Glomerular endothelial cell (primary cell): Measurements from ENCODE around the gene IFRD2. TPM values are rescaled to one million over a fixed set of nuclear protein-coding genes. Genes with fewer than 3 reads are reported as not detected.
"Not testable (repeated sequence)": the region's sequence is repeated elsewhere in the genome, so short reads cannot be mapped to it uniquely, and the experiment has no call there.

Experiments used
- DNase-seq: peaks from one replicate; pipeline ENCODE4 v3.0.0-alpha.2; 2011; ENCODE audit warnings: low read depth, low spot score; ENCODE audit errors: extremely low read depth
- total RNA-seq: library from RNA; depleted of rRNA; stranded (reverse); fragments of >200 nt; gene quantifications from 2 replicates; pipeline ENCODE4 v1.2.3, GENCODE V29; 2015

The IFRD2 gene
- total RNA-seq, 1 donor from 2014 or later: 60.3 TPM

DNA sequence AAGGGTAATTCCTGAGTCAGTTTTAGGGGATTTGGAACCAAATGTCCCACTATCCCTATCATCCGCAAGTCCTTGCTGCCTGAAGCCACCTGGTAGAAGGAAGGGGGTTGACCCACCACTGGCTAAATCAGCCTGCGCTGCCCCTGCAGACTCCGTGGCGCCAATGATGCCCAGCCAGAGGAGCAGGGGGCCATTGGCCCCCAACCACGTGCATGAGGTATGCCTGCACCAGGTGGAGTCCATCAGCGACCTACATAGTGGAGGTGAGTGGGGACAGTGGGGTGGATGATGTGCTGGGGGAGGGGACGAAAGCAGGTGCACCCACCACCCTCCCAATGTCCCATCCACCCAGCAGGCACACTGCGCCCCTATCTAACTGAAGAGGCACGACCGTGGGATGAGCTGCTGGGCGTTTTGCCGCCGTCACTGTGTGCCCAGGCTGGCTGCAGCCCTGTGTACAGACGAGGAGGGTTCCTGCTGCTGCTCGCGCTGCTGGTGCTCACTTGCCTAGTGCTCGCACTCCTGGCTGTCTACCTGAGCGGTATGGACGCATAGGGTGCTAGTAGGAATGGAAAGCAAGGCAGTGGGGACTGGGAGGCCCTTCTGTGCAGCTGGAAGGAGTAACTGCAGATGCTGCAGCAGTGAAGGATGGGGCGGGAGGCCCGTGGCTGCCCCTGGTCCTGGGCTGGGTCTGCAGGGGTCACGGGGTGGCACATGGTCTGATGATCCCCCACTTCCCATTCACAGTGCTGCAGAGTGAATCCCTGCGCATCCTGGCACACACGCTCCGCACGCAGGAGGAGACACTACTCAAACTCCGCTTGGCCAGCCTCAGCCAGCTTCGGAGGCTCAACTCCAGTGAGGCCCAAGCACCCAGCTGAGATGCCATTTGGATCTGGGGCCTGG lies 5.7 kb downstream of the IFRD2 start:
- DNase-seq: no peak

DNA sequence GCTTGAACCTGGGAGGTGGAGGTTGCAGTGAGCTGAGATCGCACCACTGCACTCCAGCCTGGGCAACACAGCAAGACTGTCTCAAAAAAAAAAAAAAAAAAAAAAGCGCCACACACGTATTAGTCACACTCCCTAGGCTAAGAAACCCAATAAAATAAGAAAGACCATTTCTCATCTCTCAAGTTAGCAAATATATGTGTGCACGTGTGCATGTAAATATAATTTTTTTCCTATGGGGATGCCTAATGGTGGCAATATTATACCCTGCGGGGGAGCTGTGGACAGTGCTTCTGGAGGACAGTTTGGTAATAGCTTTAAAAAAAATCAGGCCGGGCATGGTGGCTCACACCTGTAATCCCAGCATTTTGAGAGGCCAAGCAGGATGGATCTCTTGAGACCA lies 8.1 kb downstream of the IFRD2 start:
- not testable (repeated sequence) for DNase-seq

DNA sequence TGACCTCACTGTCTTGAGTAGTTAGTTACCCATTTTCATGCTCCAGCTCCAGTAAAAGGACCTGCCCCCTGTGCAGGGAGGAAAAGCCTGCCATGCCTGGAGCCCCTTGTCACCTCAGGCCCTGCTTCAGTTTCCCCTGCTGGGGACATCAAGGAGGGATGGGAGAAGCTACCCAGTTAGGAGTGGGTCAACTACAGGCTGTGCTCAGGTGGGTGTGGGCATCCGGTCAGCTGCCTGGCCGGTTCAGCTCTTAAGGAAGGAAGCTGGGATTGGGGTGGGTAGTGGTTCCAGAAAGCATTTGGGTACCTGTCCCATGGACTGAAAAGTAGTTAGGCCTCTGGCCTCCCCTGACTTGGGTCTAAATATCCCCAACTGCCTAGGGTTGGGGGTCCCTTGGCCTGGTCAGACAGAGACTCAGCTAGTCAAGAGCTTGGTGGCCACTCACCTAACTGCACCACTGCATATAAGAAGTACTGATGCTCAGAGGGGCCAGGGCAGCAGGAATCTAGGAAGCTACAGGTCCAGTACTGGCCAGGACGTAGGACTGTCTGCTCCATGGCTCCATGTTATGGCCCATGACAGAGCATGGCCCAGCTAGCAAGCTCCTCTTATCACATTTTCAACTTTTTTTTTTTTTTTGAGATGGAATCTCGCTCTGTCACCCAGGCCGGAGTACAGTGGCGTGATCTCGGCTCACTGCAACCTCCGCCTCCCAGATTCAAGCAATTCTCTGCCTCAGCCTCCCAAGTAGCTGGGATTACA lies 12.8 kb downstream of the IFRD2 start:
- no peak for DNase-seq

DNA sequence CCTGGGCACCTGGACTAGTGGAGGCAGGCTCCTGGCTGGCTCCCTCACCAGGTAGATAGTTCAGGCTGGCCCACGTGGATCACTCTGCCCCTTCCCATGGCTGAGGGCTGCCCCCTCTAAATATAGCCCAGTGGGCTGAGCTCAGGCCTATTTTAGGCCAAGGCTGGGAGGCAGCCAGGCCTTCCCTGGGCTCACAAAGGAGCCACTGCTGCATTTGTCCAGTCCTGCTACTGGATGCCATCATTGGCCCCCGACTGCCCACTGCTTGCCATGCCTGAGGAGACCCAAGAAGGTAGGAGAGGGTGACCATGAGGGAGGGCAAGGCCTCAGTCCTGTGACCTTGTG lies 13.4 kb downstream of the IFRD2 start, which contains the start of gene LSMEM2:
Gene LSMEM2 (plus strand): TSS at position 208 of the 345 bp plus-strand sequence. CDS start 27 bp downstream, at position 235.
- no peak for DNase-seq

DNA sequence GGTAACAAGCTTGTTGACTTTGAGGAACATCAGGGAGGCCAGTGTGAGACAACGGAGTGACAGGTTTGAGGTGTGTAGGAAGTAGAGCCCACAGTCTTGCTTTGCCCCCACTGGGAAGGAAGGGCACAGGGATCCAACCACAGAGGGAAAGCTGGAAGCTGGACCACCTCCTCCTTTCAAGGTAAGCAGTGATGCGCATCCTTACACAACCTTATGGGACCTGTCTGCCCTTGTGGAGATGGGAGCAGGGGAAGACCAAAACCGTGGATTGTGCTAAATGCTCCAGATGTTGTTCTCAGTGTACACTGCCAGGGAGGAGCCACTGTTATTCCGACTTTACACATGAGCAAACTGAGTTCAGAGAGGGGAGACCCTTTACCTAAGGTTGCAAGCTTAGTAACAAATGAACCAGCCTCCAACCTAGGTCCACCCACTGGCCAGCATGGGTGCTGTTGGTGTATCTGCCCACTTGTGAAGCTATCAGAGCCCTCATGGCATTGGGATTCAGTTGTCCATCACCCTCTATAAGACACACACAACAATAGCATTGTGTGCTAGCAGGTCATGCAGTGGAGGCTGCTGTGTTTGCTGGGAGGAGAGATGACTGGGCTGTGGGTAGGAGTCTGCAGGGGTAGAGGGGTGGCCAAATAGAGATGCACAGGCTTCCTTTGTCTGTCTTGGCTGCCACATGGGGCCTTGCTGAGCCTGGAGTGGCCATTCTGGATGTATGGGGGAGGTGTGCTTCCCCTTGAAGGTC lies 13.9 kb downstream of the IFRD2 start:
- no peak for DNase-seq

DNA sequence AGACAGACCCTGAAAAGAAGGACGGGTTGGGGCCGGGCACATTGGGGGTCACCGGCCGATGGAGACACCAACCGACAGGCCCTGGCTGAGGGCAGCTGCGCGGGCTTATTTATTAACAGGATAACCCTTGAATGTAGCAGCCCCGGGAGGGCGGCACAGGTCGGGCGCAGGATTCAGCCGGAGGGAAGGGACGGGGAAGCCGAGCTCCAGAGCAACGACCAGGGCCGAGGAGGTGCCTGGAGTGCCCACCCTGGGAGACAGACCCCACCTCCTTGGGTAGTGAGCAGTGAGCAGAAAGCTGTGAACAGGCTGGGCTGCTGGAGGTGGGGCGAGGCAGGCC lies 15.5 kb downstream of the IFRD2 start:
- DNase-seq: no peak

DNA sequence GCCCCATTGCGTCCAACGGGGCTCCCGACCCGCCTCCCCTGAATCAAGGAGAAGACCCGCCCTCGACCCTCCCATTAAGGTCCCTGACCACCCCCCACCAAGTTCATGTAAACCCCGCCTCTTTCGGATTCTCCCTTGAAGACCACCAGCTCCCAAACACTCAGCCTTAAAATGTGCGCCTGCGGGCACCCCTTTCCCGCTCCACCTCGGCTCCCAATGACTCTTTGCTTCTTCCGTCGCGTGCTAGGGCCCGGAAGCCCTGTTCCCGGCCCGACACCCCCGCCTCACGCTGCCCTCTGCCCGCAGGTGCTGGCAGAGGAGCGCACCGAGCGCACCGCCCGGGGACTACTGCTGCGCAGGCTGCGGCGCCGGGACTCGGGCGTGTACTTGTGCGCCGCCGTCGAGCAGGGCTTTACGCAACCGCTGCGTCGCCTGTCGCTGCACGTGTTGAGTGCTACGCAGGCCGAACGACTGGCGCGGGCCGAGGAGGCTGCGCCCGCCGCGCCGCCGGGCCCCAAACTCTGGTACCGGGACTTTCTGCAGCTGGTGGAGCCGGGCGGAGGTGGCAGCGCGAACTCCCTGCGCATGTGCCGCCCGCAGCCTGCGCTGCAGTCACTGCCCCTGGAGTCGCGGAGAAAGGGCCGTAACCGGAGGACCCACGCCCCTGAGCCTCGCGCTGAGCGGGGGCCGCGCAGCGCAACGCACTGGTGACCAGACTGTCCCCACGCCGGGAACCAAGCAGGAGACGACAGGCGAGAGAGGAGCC lies 16.1 kb downstream of the IFRD2 start:
- no peak for DNase-seq

DNA sequence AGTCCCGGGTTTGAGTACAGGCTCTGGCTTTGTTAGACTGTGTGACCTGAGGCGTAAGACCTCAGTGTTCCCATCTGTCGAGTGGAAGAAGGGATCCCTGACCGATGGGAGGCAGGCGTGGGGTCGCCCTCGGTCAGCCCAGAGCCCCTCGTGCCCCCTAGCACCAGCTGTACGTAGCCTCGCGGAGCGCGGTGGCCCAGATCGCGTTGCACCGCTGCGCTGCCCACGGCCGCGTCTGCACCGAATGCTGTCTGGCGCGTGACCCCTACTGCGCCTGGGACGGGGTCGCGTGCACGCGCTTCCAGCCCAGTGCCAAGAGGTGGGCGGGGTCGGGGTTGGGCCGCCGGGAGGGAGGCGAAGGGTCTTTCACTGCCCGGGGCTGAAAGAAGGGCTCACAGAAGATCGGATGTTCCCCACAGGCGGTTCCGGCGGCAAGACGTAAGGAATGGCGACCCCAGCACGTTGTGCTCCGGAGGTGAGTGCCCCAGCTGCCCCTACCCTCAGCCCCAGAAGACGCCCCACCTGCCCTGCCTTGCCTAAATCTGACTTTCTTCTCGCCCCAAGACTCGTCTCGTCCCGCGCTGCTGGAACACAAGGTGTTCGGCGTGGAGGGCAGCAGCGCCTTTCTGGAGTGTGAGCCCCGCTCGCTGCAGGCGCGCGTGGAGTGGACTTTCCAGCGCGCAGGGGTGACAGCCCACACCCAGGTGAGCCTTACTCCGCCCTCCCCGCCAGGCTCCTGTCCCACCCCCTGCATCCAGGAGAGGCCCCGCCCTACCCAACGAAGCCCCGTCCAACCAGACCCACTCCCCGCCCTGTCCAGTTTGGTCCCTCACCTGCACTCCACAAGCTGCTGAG lies 16.9 kb downstream of the IFRD2 start:
- DNase-seq: no peak

DNA sequence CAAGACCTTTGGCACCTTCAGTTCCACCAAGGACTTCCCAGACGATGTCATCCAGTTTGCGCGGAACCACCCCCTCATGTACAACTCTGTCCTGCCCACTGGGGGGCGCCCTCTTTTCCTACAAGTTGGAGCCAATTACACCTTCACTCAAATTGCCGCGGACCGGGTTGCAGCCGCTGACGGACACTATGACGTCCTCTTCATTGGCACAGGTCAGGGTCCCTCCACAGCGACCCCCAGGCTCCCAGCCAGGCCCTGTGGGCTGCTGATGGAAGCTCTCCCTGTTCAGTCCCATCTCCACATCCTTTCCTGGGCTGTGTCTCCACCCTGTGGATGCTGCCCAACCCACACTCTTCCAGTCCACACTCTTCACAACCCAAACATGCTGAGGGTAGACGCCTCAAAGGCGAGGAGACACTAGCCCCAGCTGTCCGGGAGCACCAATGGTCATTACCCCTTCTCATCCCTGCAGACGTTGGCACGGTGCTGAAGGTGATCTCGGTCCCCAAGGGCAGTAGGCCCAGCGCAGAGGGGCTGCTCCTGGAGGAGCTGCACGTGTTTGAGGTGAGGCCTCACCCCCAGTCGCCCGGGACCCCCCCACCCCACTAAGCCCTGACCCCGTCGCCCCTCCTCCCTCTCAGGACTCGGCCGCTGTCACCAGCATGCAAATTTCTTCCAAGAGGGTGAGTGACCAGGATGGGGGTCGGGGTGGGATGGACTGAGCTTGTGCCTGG lies 17.7 kb downstream of the IFRD2 start:
- DNase-seq: no peak

DNA sequence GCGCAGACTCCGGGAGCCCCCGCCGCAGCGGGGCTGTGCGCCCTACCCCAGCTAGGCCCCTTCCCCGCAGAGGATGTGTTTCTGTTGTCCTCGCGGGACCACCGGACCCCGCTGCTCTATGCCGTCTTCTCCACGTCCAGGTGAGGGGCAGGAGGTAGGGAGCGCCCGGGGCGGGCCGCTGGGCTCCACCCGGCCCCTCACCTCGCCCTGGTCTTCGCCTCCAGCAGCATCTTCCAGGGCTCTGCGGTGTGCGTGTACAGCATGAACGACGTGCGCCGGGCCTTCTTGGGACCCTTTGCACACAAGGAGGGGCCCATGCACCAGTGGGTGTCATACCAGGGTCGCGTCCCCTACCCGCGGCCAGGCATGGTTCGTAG lies 18.6 kb downstream of the IFRD2 start:
- DNase-seq: no peak

DNA sequence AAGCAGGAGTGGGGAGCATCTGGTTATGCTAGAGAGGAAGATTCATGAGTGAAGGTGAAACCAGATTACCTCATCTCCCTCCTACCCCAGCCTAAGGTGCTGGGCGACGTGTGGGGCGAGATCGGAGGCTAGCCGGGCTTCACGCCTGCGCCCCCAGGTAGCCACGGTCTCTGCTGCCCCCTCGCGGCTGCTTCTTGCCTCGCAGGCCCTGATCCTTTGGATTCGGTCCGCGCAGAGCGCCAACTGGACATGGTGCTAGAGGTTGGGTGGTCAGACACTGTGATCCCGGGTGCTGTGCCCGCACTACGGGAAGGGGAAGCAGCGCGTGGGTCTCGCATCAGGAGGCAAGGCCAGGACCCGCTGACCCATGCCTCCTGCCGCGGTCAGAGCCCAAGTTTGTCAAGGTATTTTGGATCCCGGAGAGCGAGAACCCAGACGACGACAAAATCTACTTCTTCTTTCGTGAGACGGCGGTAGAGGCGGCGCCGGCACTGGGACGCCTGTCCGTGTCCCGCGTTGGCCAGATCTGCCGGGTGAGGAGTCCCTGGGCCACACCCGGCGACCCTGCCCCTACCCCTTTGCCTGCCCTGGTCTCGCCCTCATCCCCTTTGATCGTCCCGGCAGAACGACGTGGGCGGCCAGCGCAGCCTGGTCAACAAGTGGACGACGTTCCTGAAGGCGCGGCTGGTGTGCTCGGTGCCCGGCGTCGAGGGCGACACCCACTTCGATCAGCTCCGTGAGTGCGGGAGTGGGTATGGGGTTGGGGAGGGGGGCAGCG lies 19.1 kb downstream of the IFRD2 start:
- no peak for DNase-seq

DNA sequence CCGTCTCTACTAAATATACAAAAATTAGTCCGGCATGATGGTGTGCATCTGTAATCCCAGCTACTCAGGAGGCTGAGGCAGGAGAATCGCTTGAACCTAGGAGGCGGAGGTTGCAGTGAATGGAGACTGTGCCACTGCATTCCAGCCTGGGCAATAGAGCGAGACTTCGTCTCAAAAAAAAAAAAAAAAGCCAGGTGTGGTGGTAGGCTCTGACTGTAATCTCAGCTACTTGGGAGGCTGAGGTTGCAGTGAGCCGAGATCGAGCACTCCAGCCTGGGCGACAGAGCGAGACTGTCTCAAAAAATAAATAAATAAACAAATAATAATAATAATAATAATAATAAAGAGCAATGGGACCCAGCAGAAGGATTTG lies 19.7 kb downstream of the IFRD2 start:
- DNase-seq: not testable (repeated sequence)

DNA sequence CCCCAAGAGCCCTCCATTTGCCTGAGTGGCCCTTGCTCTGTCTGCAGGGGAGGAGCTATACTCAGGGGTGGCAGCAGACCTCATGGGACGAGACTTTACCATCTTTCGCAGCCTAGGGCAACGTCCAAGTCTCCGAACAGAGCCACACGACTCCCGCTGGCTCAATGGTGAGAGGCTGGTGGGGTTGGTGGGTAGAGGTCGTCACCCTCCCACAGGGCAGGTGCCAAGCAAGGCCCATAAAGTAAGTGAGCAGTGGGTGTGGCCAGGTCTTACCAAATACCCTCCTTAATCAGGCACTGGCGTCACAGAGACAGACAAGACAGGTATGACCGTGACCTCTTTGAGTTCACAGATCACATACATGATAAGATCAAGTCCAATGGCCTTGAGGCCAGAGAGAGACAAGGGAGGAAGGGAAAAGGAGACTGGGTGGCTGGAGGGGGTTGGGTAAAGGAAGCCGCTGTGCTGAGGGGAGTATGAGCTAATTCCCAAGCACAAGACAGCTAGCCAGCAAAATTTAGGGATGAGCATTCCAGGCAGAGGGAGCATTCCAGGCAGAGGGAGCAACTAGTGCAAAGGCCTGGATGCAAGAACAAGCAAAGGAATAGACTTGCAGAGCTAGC lies 20.8 kb downstream of the IFRD2 start:
- no peak for DNase-seq

DNA sequence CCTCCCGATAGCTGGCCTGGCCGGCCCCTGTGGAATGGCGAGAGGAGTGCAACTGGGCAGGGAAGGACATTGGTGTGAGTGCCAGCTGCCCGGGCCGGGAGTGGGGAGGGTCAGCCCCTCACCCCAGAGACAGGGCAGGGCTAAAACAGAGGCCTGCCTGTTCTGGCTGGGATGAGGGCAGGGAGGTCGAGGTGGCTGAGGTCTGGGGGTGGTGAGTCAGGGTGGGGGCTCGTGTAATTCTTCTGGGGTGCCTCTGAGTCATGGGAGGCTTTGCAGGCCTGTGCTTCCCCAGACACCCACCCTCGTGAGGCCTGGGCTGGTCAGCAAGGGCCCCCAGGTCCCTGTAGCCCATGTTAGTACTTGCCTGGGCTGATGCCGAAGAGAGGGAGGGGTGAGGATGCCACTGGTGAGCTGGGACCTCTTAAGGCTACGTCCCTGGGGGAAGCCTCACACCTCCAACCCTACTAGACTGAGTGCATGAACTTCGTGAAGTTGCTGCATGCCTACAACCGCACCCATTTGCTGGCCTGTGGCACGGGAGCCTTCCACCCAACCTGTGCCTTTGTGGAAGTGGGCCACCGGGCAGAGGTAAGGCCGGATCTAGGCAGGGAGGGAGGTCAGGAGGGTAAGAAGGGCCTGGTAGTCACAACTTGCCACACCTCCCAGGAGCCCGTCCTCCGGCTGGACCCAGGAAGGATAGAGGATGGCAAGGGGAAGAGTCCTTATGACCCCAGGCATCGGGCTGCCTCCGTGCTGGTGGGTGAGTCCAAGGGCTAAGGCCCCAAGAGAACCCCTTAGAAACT lies 21.6 kb downstream of the IFRD2 start:
- no peak for DNase-seq

DNA sequence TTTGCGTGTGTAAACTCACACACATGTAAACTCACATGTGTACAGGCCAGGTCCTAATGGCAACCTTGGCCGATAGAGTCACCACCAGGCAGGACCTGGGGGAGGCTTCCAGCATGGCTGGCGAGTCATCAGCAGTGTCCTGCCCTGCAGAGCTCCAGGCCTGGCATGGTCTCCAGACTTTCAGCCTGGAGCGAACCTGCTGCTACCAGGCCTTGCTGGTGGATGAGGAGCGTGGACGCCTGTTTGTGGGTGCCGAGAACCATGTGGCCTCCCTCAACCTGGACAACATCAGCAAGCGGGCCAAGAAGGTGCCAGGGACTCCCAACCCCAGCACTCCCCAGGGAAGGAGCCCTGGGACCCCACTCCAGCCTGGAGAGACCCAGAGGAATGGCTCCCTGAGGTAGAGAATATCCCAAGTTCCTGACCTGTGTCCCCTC lies 22.2 kb downstream of the IFRD2 start:
- DNase-seq: no peak

DNA sequence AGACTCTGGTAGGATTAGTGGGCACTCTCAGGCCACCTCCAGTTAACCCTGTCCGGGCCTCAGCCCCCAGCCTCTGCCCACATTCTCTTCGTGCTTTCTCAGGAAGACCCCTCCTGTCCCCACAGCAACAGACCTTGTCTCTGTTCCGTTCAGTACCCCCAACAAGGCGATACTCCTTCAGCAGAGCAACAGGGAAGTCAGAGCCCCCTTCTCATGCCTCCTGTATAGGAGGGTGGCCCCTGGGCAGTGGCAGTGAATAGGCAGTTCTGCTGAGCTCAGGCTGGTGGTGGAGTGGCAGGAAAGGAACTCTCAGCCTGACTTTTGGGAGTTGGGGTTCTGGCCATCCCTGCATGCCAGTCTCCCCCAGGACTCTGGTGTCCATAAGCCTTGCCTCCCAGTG lies 22.8 kb downstream of the IFRD2 start:
- DNase-seq: no peak
